AG10803 (cell line): Measurements from ENCODE around the gene TTLL8.

Experiments used
- DNase-seq: peaks from one replicate; pipeline ENCODE4 v3.0.0; 2010; ENCODE audit warnings: low read depth
- H3K4me3 ChIP-seq: 2 replicates; pipeline ENCODE4 v1.5.1; 2011; ENCODE audit warnings: mild to moderate bottlenecking, low read length, control low read depth
- CTCF ChIP-seq: conservative IDR thresholded peaks from 2 replicates; pipeline ENCODE4 v1.5.1; 2011; ENCODE audit warnings: mild to moderate bottlenecking, low read length, control low read depth, inconsistent platforms

Gene TTLL8

GRCh38 chr22:50046481-50047245 lies 11.4 kb downstream of the TTLL8 start:
- H3K4me3 ChIP-seq: no peak overlapping the region
- DNase-seq: no peak
- TF ChIP-seq CTCF: no peak

- DNase-seq: no peak
- H3K4me3 ChIP-seq: no peak overlapping the region
- TF ChIP-seq CTCF: no peak
Measured at GRCh38 chr22:50046019-50046415, 12.1 kb downstream of the TTLL8 start.

DNA sequence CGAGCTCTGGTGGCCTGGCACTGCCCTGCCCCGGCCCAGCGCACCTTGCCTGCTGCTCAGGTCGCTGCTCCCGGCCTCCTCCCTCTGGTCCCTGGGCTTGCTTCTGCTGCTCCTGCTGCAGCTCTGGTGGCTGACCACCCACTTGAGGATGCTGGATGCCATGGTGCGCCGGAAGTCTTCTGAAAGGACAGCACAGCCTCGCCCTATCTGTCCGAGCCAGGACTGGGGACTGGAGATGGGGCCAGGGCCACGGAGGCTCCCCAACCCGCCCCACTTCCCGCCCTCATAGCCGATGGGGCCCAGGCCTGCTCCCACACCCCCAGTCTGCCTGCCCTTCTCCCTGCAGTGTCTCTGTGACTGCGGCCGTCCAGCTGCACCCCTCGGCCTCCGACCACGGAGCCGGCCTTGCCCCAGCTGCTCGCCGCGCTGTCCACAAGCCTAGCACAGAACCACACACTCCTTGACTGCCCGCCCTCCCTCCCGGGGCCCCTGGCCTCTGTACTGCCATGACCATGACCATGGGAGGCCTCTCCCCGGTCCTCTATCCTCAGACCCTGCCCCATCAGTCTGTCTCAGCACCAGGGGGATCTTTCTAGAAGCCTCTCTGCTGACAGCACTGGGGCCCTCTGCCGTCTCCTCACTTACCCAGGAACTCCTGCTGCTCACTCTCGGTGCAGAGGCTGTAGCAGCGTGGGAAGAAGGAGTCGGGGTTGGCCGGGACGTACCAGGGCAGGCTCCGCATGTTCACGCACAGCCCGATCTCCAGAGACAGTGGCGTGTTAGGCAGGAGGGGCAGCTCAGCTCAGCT lies 12.7 kb downstream of the TTLL8 start:
- H3K4me3 ChIP-seq: no peak overlapping the region
- TF ChIP-seq CTCF: no peak

GRCh38 chr22:50044485-50045118 lies 13.5 kb downstream of the TTLL8 start:
- H3K4me3 ChIP-seq: no peak overlapping the region
- no peak for DNase-seq
- TF ChIP-seq CTCF: no peak

More for the DNA sequence above, 12.7 kb downstream of the TTLL8 start:
- no peak for DNase-seq

DNA sequence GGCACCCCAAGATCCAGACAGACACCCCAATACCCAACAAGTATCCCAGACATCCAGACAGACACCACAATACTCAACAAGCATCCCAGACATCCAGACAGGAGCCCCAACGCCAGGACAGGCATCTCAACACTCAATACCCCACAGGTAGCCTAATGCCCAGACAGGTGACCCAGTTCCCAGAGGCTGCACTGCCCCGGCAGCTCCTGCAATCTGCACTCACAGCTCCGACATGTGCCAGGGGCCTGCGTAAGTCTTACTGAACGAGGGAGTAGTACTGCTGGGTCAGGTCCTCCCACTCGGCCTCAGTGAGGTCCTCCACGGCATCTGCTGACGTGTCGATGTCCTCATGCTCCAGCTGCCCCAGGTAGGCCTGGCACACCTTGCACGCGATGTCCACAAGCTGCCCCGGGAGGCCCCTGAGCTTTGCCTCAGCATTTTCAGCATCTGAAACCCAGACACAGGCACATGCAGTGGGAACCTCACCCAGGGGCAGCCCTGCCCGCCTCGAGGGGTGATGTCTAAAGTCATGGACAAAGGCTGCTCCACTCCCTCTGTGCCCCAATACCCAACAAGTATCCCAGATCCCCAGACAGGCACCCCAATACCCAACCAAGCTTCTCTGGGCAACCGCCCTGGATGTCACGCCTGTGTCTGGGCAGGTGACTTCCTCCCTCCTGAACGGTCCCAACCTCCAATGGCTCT lies 16.6 kb downstream of the TTLL8 start:
- no peak for DNase-seq
- no peak for TF ChIP-seq CTCF
- no peak overlapping the region for H3K4me3 ChIP-seq

GRCh38 chr22:50040717-50041116 lies 17.4 kb downstream of the TTLL8 start:
- H3K4me3 ChIP-seq: no peak overlapping the region
- no peak for DNase-seq
- TF ChIP-seq CTCF: no peak
